ENCODE results near the gene RPN2. TPM values are rescaled to one million over a fixed set of nuclear protein-coding genes. Genes with fewer than 3 reads are reported as not detected.

The RPN2 gene
- total RNA-seq, 1 donor from 2014 or later, result 119 TPM

GRCh38 chr20:37243076-37243936, 64.2 kb downstream of the RPN2 start:
- DNase-seq, result no peak

- DNase-seq, result peak; percentile 73
Observed at GRCh38 chr20:37243937-37244571, 64.9 kb downstream of the RPN2 start.

GRCh38 chr20:37244572-37244957, 65.4 kb downstream of the RPN2 start:
- no peak for DNase-seq

GRCh38 chr20:37245216-37246150, 66.4 kb downstream of the RPN2 start:
- no peak for DNase-seq

- no peak for DNase-seq
Observed at GRCh38 chr20:37246736-37247135, 67.6 kb downstream of the RPN2 start.

GRCh38 chr20:37247547-37247946, 68.4 kb downstream of the RPN2 start:
- no peak for DNase-seq

GRCh38 chr20:37249304-37249703, 70.2 kb downstream of the RPN2 start:
- no peak for DNase-seq

GRCh38 chr20:37251825-37252477, 72.8 kb downstream of the RPN2 start:
- no peak for DNase-seq

GRCh38 chr20:37253087-37253486, 74.0 kb downstream of the RPN2 start:
- no peak for DNase-seq

GRCh38 chr20:37254114-37254878, 75.2 kb downstream of the RPN2 start:
- no peak for DNase-seq

GRCh38 chr20:37256286-37256685, 77.2 kb downstream of the RPN2 start:
- no peak for DNase-seq

GRCh38 chr20:37257530-37257929, 78.4 kb downstream of the RPN2 start:
- no peak for DNase-seq

- no peak for DNase-seq
Observed at GRCh38 chr20:37257988-37258387, 78.9 kb downstream of the RPN2 start.

GRCh38 chr20:37259031-37259430, 79.9 kb downstream of the RPN2 start:
- DNase-seq, result no peak

GRCh38 chr20:37259865-37260264, 80.7 kb downstream of the RPN2 start:
- DNase-seq, result no peak

- DNase-seq, result no peak
Observed at GRCh38 chr20:37260923-37261322, 81.8 kb downstream of the RPN2 start.

GRCh38 chr20:37261714-37262113, 82.6 kb downstream of the RPN2 start, which contains the start of gene GHRH:
Gene GHRH (minus strand): TSS chr20:37261814. CDS start chr20:37256889, 4,925 bp downstream.
- DNase-seq, result no peak

GRCh38 chr20:37262505-37262904, 83.4 kb downstream of the RPN2 start:
- DNase-seq, result no peak

- DNase-seq, result no peak
Observed at GRCh38 chr20:37263686-37264085, 84.6 kb downstream of the RPN2 start.

GRCh38 chr20:37265152-37265551, 86.0 kb downstream of the RPN2 start:
- no peak for DNase-seq
